GM18868 (cell line): ENCODE measurements around the gene NFATC2.

ENCODE experiments used
- ATAC-seq: cut with Tn5 transposase; IDR thresholded peaks from one replicate; pipeline ENCODE4 v1.9.1; 2021; ENCODE audit warnings: mild to moderate bottlenecking, moderate library complexity; ENCODE audit not compliant: unreplicated experiment

The NFATC2 gene

GRCh38 chr20:51522207-51522606, 20.3 kb downstream of the NFATC2 start:
- ATAC-seq = no peak

- ATAC-seq = no peak
Observed at GRCh38 chr20:51517839-51518238, 24.7 kb downstream of the NFATC2 start.

GRCh38 chr20:51516855-51517254, 25.7 kb downstream of the NFATC2 start:
- no peak for ATAC-seq

- no peak for ATAC-seq
Observed at GRCh38 chr20:51514836-51515235, 27.7 kb downstream of the NFATC2 start.

GRCh38 chr20:51514249-51514648, 28.3 kb downstream of the NFATC2 start:
- no peak for ATAC-seq

GRCh38 chr20:51513545-51513944, 29.0 kb downstream of the NFATC2 start:
- no peak for ATAC-seq

- peak; percentile 72 for ATAC-seq
Observed at GRCh38 chr20:51512645-51513044, 29.9 kb downstream of the NFATC2 start.

GRCh38 chr20:51511861-51512619, 30.5 kb downstream of the NFATC2 start:
- ATAC-seq = no peak

- no peak for ATAC-seq
Observed at GRCh38 chr20:51510936-51511605, 31.4 kb downstream of the NFATC2 start.

GRCh38 chr20:51510169-51510568, 32.4 kb downstream of the NFATC2 start:
- no peak for ATAC-seq

GRCh38 chr20:51509208-51509607, 33.3 kb downstream of the NFATC2 start:
- no peak for ATAC-seq

- ATAC-seq = no peak
Observed at GRCh38 chr20:51508780-51509179, 33.7 kb downstream of the NFATC2 start.

- no peak for ATAC-seq
Observed at GRCh38 chr20:51508158-51508557, 34.4 kb downstream of the NFATC2 start.

GRCh38 chr20:51507216-51508036, 35.1 kb downstream of the NFATC2 start:
- ATAC-seq = no peak

- ATAC-seq = no peak
Observed at GRCh38 chr20:51506527-51507215, 35.8 kb downstream of the NFATC2 start.

- ATAC-seq = no peak
Observed at GRCh38 chr20:51505566-51505965, 37.0 kb downstream of the NFATC2 start.

- no peak for ATAC-seq
Observed at GRCh38 chr20:51503376-51503775, 39.1 kb downstream of the NFATC2 start.

- no peak for ATAC-seq
Observed at GRCh38 chr20:51500936-51501335, 41.6 kb downstream of the NFATC2 start.

GRCh38 chr20:51500311-51500710, 42.2 kb downstream of the NFATC2 start:
- peak; percentile 86 for ATAC-seq

- ATAC-seq = no peak
Observed at GRCh38 chr20:51498765-51499540, 43.6 kb downstream of the NFATC2 start.
